ENCODE measurements around the gene COL20A1.

The COL20A1 gene

DNA sequence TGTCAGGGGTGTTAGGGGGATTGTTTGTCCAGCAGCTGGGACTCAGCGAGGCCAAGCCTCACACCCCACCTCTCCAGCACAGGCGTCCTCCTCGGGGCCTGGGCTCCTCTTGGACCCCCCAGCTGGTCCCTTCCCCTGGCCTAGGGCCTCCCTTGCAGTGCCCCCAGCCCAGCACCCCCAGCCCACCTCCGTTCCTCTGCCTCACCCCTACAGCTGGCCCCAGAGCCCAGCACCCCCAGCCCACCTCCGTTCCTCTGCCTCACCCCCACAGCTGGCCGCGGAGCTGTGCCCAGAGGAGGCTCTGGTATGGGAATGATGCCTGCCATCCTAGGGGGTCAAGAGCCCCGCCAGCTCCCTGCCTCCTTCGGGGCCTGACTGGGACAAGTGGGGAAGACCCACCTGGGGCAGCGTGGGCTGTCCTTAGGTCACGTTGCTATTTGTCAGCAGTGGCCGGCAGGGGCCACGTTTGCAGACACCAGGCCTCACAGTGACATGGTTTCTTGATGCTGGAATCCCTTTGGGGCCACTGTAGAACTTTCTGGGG is 7.9 kb upstream of the COL20A1 start:
- TF ChIP-seq, protein P1, sequence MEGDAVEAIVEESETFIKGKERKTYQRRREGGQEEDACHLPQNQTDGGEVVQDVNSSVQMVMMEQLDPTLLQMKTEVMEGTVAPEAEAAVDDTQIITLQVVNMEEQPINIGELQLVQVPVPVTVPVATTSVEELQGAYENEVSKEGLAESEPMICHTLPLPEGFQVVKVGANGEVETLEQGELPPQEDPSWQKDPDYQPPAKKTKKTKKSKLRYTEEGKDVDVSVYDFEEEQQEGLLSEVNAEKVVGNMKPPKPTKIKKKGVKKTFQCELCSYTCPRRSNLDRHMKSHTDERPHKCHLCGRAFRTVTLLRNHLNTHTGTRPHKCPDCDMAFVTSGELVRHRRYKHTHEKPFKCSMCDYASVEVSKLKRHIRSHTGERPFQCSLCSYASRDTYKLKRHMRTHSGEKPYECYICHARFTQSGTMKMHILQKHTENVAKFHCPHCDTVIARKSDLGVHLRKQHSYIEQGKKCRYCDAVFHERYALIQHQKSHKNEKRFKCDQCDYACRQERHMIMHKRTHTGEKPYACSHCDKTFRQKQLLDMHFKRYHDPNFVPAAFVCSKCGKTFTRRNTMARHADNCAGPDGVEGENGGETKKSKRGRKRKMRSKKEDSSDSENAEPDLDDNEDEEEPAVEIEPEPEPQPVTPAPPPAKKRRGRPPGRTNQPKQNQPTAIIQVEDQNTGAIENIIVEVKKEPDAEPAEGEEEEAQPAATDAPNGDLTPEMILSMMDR (IDR thresholded peaks at IDR 0.05; ENCODE audit: low read depth, low read length): no peak
- no peak for TF ChIP-seq MYC (IDR thresholded peaks at IDR 0.05; ENCODE audit: low read depth, low read length)
- TF ChIP-seq POLR2A (IDR thresholded peaks at IDR 0.05; ENCODE audit: extremely low read depth, insufficient read length): no peak
- TF ChIP-seq, protein P2, sequence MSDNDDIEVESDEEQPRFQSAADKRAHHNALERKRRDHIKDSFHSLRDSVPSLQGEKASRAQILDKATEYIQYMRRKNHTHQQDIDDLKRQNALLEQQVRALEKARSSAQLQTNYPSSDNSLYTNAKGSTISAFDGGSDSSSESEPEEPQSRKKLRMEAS (IDR thresholded peaks at IDR 0.05; ENCODE audit: low read depth, low read length): no peak
- peak overlapping the region; percentile 56 for H3K4me3 ChIP-seq (ENCODE audit: low read depth, low read length)
- no peak for DNase-seq (ENCODE audit: low read depth)

DNA sequence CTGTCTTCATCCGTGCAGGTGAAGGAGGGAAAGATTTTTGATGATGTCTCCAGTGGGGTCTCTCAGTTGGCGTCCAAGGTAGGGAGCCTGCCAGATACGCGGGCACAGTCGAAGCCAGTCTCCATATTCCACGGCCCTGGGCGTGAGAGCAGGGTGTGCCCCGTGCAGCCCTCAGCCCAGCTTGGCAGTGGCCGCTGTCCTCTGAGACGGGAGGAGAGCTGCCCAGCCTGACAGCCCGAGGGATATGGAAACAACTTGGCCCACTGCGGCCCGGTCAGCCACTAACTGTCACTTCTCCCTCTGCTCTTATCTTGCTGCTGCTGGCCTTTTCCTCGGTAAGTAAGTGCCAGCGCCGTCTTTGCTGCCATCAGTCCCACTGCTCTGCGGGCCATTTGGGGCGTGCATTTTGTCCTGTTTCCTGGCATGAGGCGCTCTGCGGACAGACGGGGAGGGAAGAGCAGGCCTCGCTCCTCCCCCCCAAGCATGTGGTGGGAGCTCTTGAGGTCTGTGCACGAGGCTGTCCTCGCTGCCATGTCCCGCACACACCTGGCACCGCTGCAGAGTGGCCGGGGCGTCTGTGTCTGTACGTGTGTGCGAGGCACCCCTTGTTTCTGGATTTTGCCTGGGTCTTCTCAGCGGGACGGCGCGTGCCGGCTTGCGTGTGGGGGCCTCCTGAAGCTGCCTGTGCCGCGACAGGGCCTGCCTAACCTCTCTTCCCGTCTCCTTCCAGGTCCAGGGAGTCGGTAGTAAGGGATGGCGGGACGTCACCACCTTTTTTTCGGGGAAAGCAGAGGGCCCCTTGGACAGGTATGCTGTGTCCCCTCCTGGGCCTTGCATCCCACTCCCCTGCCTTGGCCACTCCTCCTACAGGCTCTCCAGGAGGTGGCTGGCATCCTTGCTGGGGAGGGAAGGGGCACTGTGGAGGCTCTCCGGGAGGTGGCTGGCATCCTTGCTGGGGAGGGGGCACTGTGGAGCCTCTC is 7.1 kb upstream of the COL20A1 start:
- TF ChIP-seq, protein P1 (IDR thresholded peaks at IDR 0.05; ENCODE audit: low read depth, low read length): no peak
- TF ChIP-seq MYC (IDR thresholded peaks at IDR 0.05; ENCODE audit: low read depth, low read length) (no peak), POLR2A (IDR thresholded peaks at IDR 0.05; ENCODE audit: extremely low read depth, insufficient read length) (no peak)
- TF ChIP-seq, protein P2 (IDR thresholded peaks at IDR 0.05; ENCODE audit: low read depth, low read length): no peak
- DNase-seq (ENCODE audit: low read depth): no peak
- no peak overlapping the region for H3K4me3 ChIP-seq (ENCODE audit: low read depth, low read length)

DNA sequence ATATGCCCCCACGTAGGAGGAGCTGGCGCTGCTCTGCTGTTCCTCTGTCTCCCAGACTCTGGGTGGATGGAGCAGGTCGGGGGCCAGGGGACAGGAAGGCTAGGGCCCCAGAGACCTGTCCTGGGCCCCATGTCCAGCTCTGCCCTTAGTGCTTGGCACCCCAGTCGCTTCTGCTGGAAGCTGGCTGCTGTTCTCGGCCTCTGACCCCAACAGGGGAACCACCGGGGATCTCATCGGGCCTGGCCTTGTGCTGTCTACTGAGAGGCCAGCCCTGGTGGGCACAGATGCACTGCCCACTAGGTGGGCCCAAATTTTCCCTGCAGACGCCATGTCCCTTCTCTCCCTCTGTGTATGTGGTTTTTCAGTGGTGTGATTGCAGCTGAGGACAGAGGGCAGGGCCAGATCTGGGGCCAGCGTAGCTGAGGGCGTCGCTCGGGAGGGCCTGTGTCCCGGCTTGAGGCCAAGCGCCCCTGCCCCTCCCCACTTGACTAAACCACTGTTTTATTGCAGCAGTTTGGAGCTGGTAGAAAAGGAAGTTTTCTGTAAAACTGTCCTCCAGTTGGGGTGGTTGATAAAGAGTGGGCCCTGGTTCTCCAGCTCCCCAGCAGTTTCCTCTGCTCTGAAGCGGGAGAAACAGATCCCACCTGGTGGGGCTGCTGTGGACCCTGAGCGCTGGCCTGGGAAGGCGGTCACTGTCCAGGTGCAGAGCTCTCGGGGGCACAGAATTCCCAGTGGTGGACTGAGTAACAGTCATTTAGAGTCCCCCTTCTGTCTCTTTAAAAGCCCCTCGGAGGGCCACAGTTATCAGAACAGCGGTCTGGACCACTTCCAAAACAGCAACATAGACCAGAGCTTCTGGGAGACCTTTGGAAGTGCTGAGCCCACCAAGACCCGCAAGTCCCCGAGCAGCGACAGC is 5.9 kb upstream of the COL20A1 start:
- no peak overlapping the region for H3K4me3 ChIP-seq (ENCODE audit: low read depth, low read length)
- DNase-seq (ENCODE audit: low read depth): no peak
- TF ChIP-seq, protein P2 (IDR thresholded peaks at IDR 0.05; ENCODE audit: low read depth, low read length): no peak
- TF ChIP-seq POLR2A (IDR thresholded peaks at IDR 0.05; ENCODE audit: extremely low read depth, insufficient read length): no peak
- no peak for TF ChIP-seq MYC (IDR thresholded peaks at IDR 0.05; ENCODE audit: low read depth, low read length)
- TF ChIP-seq, protein P1 (IDR thresholded peaks at IDR 0.05; ENCODE audit: low read depth, low read length): no peak

DNA sequence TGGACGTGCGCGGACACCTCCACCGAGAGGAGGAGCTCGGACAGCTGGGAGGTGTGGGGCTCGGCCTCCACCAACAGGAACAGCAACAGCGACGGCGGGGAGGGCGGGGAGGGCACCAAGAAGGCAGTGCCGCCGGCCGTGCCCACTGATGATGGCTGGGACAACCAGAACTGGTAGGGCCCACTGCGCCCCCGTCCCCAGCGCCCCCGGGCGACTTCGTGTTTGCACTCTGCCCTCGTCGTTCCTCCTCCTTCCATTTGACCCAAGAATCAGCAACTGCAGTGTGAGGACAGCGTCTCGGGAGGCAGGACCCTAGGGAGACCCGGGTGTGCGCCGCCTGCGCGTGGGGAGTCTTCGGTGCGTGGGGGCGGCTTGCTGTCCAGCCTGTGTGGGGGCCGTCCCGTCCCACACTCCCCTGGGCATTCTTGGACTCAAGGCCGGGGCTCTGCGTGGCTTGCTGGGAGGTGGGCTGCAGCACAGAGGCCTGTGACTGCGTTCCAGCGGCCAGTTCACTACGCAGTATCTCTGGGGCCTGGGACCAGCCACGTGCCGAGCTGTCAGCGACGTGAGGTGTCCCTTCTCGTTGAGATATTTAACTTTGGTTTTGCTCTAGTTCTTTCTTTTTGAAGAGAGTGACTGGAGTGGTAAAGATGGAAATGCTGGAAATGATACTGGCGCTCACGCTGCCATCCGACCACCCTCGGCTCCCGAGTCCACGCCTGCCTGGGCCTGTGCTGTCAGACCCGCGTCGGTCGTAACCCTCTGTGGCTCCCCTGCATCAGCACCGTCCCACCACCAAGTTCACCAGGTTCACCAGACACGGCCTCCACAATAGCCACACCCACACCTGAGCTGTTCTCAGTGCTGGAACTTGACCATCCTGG is 5.0 kb upstream of the COL20A1 start:
- DNase-seq (ENCODE audit: low read depth): no peak
- TF ChIP-seq, protein P1 (IDR thresholded peaks at IDR 0.05; ENCODE audit: low read depth, low read length): no peak
- no peak for TF ChIP-seq POLR2A (IDR thresholded peaks at IDR 0.05; ENCODE audit: extremely low read depth, insufficient read length)
- TF ChIP-seq, protein P2 (IDR thresholded peaks at IDR 0.05; ENCODE audit: low read depth, low read length): no peak
- no peak for TF ChIP-seq MYC (IDR thresholded peaks at IDR 0.05; ENCODE audit: low read depth, low read length)
- H3K4me3 ChIP-seq (ENCODE audit: low read depth, low read length): no peak overlapping the region

Data from NB4 (cell line).